Measurements from ENCODE around the gene ASMTL.
"Not testable (repeated sequence)": the region's sequence is repeated elsewhere in the genome, so short reads cannot be mapped to it uniquely, and the experiment has no call there.

DNA sequence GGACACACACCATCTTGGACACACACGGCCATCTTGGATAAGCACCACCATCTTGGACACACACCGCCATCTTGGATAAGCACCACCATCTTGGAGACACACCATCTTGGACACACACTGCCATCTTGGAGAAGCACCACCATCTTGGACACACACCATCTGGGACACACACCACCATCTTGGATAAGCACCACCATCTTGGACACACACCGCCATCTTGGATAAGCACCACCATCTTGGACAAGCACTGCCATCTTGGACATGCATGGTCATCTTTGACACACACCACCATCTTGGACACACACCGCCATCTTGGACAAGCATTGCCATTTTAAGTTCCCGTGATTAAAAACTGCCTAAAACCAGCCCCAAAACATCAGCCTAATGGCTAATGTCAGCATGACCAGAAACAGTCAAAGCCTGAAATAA, 4.1 kb downstream of the ASMTL start:
- not testable (repeated sequence) for TF ChIP-seq EZH2 (IDR thresholded peaks at IDR 0.05; ENCODE audit: low read depth)
- TF ChIP-seq, protein P1, sequence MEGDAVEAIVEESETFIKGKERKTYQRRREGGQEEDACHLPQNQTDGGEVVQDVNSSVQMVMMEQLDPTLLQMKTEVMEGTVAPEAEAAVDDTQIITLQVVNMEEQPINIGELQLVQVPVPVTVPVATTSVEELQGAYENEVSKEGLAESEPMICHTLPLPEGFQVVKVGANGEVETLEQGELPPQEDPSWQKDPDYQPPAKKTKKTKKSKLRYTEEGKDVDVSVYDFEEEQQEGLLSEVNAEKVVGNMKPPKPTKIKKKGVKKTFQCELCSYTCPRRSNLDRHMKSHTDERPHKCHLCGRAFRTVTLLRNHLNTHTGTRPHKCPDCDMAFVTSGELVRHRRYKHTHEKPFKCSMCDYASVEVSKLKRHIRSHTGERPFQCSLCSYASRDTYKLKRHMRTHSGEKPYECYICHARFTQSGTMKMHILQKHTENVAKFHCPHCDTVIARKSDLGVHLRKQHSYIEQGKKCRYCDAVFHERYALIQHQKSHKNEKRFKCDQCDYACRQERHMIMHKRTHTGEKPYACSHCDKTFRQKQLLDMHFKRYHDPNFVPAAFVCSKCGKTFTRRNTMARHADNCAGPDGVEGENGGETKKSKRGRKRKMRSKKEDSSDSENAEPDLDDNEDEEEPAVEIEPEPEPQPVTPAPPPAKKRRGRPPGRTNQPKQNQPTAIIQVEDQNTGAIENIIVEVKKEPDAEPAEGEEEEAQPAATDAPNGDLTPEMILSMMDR (conservative IDR thresholded peaks at IDR 0.05): not testable (repeated sequence)

All from PC-9 (cell line).